Stimulated activated CD4-positive, alpha-beta T cell treated with anti-CD3 and anti-CD28 coated beads, Interleukin-1b, Interleukin-23, amount 100 ng/mL, for 4 hours (primary cell): ENCODE measurements around the gene NFATC1.

ENCODE experiments used
- DNase-seq, 2 donors: peaks; one replicate each; pipeline ENCODE4 v3.0.0-alpha.2; 2020; ENCODE audit warnings: low read depth in 2 of 2

Gene NFATC1

GRCh38 chr18:79457239-79457638 is 61.5 kb downstream of the NFATC1 start:
- DNase-seq, result no peak

- DNase-seq, result no peak
These were observed 61.9 kb downstream of the NFATC1 start for GRCh38 chr18:79457652-79458051.

- no peak for DNase-seq
These were observed 62.6 kb downstream of the NFATC1 start for GRCh38 chr18:79458131-79458838.

GRCh38 chr18:79458917-79459803 is 63.4 kb downstream of the NFATC1 start:
- no peak for DNase-seq

GRCh38 chr18:79459946-79460480 is 64.3 kb downstream of the NFATC1 start:
- no peak for DNase-seq

GRCh38 chr18:79460481-79461300 is 65.0 kb downstream of the NFATC1 start:
- DNase-seq, result no peak

- DNase-seq, result no peak
These were observed 65.9 kb downstream of the NFATC1 start for GRCh38 chr18:79461627-79462026.

- DNase-seq, result no peak
These were observed 67.8 kb downstream of the NFATC1 start for GRCh38 chr18:79463424-79463960.

GRCh38 chr18:79465392-79465991 is 69.8 kb downstream of the NFATC1 start:
- no peak for DNase-seq

- DNase-seq, result no peak
These were observed 70.9 kb downstream of the NFATC1 start for GRCh38 chr18:79466591-79466990.

GRCh38 chr18:79467126-79467525 is 71.4 kb downstream of the NFATC1 start:
- no peak for DNase-seq

- no peak for DNase-seq
These were observed 72.5 kb downstream of the NFATC1 start for GRCh38 chr18:79468119-79468789.

- no peak for DNase-seq
These were observed 73.6 kb downstream of the NFATC1 start for GRCh38 chr18:79469309-79469708.

- no peak for DNase-seq
These were observed 74.2 kb downstream of the NFATC1 start for GRCh38 chr18:79469751-79470505.

GRCh38 chr18:79470547-79470946 is 74.8 kb downstream of the NFATC1 start:
- no peak for DNase-seq

- no peak for DNase-seq
These were observed 75.3 kb downstream of the NFATC1 start for GRCh38 chr18:79471046-79471445.

- DNase-seq, result no peak
These were observed 75.9 kb downstream of the NFATC1 start for GRCh38 chr18:79471597-79471996.

- no peak for DNase-seq
These were observed 76.4 kb downstream of the NFATC1 start for GRCh38 chr18:79472176-79472575.

GRCh38 chr18:79472946-79473345 is 77.2 kb downstream of the NFATC1 start:
- DNase-seq, result no peak
